ENCODE data around the gene SLC6A18.
"Not testable (repeated sequence)": the region's sequence is repeated elsewhere in the genome, so short reads cannot be mapped to it uniquely, and the experiment has no call there.

Gene SLC6A18

GRCh38 chr5:1270426-1270825 is 45.2 kb downstream of the SLC6A18 start:
- TF ChIP-seq EZH2 (IDR thresholded peaks at IDR 0.05) = no peak
- TF ChIP-seq POLR2AphosphoS5 (IDR thresholded peaks at IDR 0.05; ENCODE audit: borderline replicate concordance, low read depth, low read length) = no peak
- no peak for TF ChIP-seq FOXP2 (optimal IDR thresholded peaks at IDR 0.05; ENCODE audit: control extremely low read depth, extremely low read length, insufficient read depth)

GRCh38 chr5:1270933-1271914 is 46.0 kb downstream of the SLC6A18 start:
- Histone ChIP-seq H3K9ac (ENCODE audit: insufficient read length) (no peak overlapping the region), H3K4me3 (no peak overlapping the region), H3K9me3 (ENCODE audit: low read depth, low read length) (no peaks in the 10 kb centered on the region), H3K27ac (no peak overlapping the region), H3K36me3 (ENCODE audit: insufficient read depth, low read length) (no peaks in the 10 kb centered on the region)
- no peak for DNase-seq (ENCODE audit: low read depth, low spot score)
- TF ChIP-seq EZH2 (IDR thresholded peaks at IDR 0.05) (no peak), FOXP2 (optimal IDR thresholded peaks at IDR 0.05; ENCODE audit: control extremely low read depth, extremely low read length, insufficient read depth) (no peak), POLR2AphosphoS5 (IDR thresholded peaks at IDR 0.05; ENCODE audit: borderline replicate concordance, low read depth, low read length) (no peak)

More at GRCh38 chr5:1270426-1270825, 45.2 kb downstream of the SLC6A18 start:
- no peaks in the 10 kb centered on the region for H3K36me3 ChIP-seq (ENCODE audit: insufficient read depth, low read length)
- no peaks in the 10 kb centered on the region for H3K9me3 ChIP-seq (ENCODE audit: low read depth, low read length)
- no peak overlapping the region for H3K27ac ChIP-seq
- H3K9ac ChIP-seq (ENCODE audit: insufficient read length) = no peak overlapping the region
- no peak for DNase-seq (ENCODE audit: low read depth, low spot score)
- H3K4me3 ChIP-seq = no peak overlapping the region

- Histone ChIP-seq H3K36me3 (ENCODE audit: insufficient read depth, low read length) (no peaks in the 10 kb centered on the region), H3K9ac (ENCODE audit: insufficient read length) (no peak overlapping the region), H3K27ac (no peak overlapping the region), H3K9me3 (ENCODE audit: low read depth, low read length) (no peaks in the 10 kb centered on the region), H3K4me3 (no peak overlapping the region)
- DNase-seq (ENCODE audit: low read depth, low spot score) = no peak
- no peak for TF ChIP-seq FOXP2 (optimal IDR thresholded peaks at IDR 0.05; ENCODE audit: control extremely low read depth, extremely low read length, insufficient read depth)
Measured at GRCh38 chr5:1272201-1272600, 47.0 kb downstream of the SLC6A18 start.

- no peaks in the 10 kb centered on the region for H3K36me3 ChIP-seq (ENCODE audit: insufficient read depth, low read length)
- H3K9ac ChIP-seq (ENCODE audit: insufficient read length) = no peak overlapping the region
Measured at GRCh38 chr5:1273745-1274144, 48.6 kb downstream of the SLC6A18 start.

GRCh38 chr5:1274471-1274870 is 49.3 kb downstream of the SLC6A18 start:
- TF ChIP-seq POLR2AphosphoS5 (IDR thresholded peaks at IDR 0.05; ENCODE audit: borderline replicate concordance, low read depth, low read length) (no peak), FOXP2 (optimal IDR thresholded peaks at IDR 0.05; ENCODE audit: control extremely low read depth, extremely low read length, insufficient read depth) (no peak), EZH2 (IDR thresholded peaks at IDR 0.05) (no peak)
- DNase-seq (ENCODE audit: low read depth, low spot score) = no peak
- H3K9ac ChIP-seq (ENCODE audit: insufficient read length) = no peak overlapping the region
- H3K27ac ChIP-seq = no peak overlapping the region
- no peaks in the 10 kb centered on the region for H3K9me3 ChIP-seq (ENCODE audit: low read depth, low read length)
- no peak overlapping the region for H3K4me3 ChIP-seq
- H3K36me3 ChIP-seq (ENCODE audit: insufficient read depth, low read length) = no peaks in the 10 kb centered on the region

More at GRCh38 chr5:1273745-1274144, 48.6 kb downstream of the SLC6A18 start:
- H3K27ac ChIP-seq = no peak overlapping the region
- TF ChIP-seq POLR2AphosphoS5 (IDR thresholded peaks at IDR 0.05; ENCODE audit: borderline replicate concordance, low read depth, low read length) (no peak), EZH2 (IDR thresholded peaks at IDR 0.05) (no peak), FOXP2 (optimal IDR thresholded peaks at IDR 0.05; ENCODE audit: control extremely low read depth, extremely low read length, insufficient read depth) (no peak)
- DNase-seq (ENCODE audit: low read depth, low spot score) = no peak
- no peak overlapping the region for H3K4me3 ChIP-seq
- no peaks in the 10 kb centered on the region for H3K9me3 ChIP-seq (ENCODE audit: low read depth, low read length)

GRCh38 chr5:1275397-1276391 is 50.5 kb downstream of the SLC6A18 start:
- not testable (repeated sequence) for H3K9ac ChIP-seq (ENCODE audit: insufficient read length); H3K27ac ChIP-seq; H3K36me3 ChIP-seq (ENCODE audit: insufficient read depth, low read length); H3K9me3 ChIP-seq (ENCODE audit: low read depth, low read length); DNase-seq (ENCODE audit: low read depth, low spot score); H3K4me3 ChIP-seq

- TF ChIP-seq EZH2 (IDR thresholded peaks at IDR 0.05) (no peak), POLR2AphosphoS5 (IDR thresholded peaks at IDR 0.05; ENCODE audit: borderline replicate concordance, low read depth, low read length) (no peak), FOXP2 (optimal IDR thresholded peaks at IDR 0.05; ENCODE audit: control extremely low read depth, extremely low read length, insufficient read depth) (no peak)
- Histone ChIP-seq H3K4me3 (no peak overlapping the region), H3K36me3 (ENCODE audit: insufficient read depth, low read length) (no peaks in the 10 kb centered on the region), H3K27ac (no peak overlapping the region), H3K9me3 (ENCODE audit: low read depth, low read length) (no peaks in the 10 kb centered on the region), H3K9ac (ENCODE audit: insufficient read length) (no peak overlapping the region)
- no peak for DNase-seq (ENCODE audit: low read depth, low spot score)
Measured at GRCh38 chr5:1276930-1277329, 51.7 kb downstream of the SLC6A18 start.

- TF ChIP-seq FOXP2 (optimal IDR thresholded peaks at IDR 0.05; ENCODE audit: control extremely low read depth, extremely low read length, insufficient read depth) = no peak
- TF ChIP-seq EZH2 (IDR thresholded peaks at IDR 0.05) = no peak
- no peak for TF ChIP-seq POLR2AphosphoS5 (IDR thresholded peaks at IDR 0.05; ENCODE audit: borderline replicate concordance, low read depth, low read length)
- H3K27ac ChIP-seq = no peak overlapping the region
- no peak for DNase-seq (ENCODE audit: low read depth, low spot score)
- H3K36me3 ChIP-seq (ENCODE audit: insufficient read depth, low read length) = no peaks in the 10 kb centered on the region
- no peak overlapping the region for H3K4me3 ChIP-seq
- no peak overlapping the region for H3K9ac ChIP-seq (ENCODE audit: insufficient read length)
- no peaks in the 10 kb centered on the region for H3K9me3 ChIP-seq (ENCODE audit: low read depth, low read length)
Measured at GRCh38 chr5:1277331-1277730, 52.1 kb downstream of the SLC6A18 start.

Data from SK-N-MC (cell line).